GM19239 (cell line): ENCODE results near the gene SCD5.

Experiments used
- DNase-seq: peaks from one replicate; pipeline ENCODE4 v3.0.0; 2011; ENCODE audit warnings: low spot score; ENCODE audit not compliant: insufficient read length
- FAIRE-seq: peaks from 2 replicates; lab custom pipeline; 2011; peaks lifted over from hg19 to GRCh38; lab: Jason Lieb, UNC

SCD5 gene

GRCh38 chr4:82774711-82775171 lies 23.9 kb downstream of the SCD5 start:
- FAIRE-seq (no peak), DNase-seq (no peak)

GRCh38 chr4:82773057-82773456 lies 25.5 kb downstream of the SCD5 start:
- no peak for DNase-seq
- no peak for FAIRE-seq

- no peak for DNase-seq
- FAIRE-seq = no peak
These were observed 28.0 kb downstream of the SCD5 start for GRCh38 chr4:82770607-82771006.

GRCh38 chr4:82765134-82765533 lies 33.5 kb downstream of the SCD5 start:
- DNase-seq (no peak), FAIRE-seq (no peak)

GRCh38 chr4:82761229-82761628 lies 37.4 kb downstream of the SCD5 start:
- no peak for DNase-seq

GRCh38 chr4:82758701-82759685 lies 39.6 kb downstream of the SCD5 start:
- FAIRE-seq (no peak), DNase-seq (no peak)

More at GRCh38 chr4:82761229-82761628, 37.4 kb downstream of the SCD5 start:
- FAIRE-seq = no peak

GRCh38 chr4:82756061-82756460 lies 42.5 kb downstream of the SCD5 start:
- no peak for FAIRE-seq
- no peak for DNase-seq

GRCh38 chr4:82755650-82756049 lies 42.9 kb downstream of the SCD5 start:
- no peak for DNase-seq
- FAIRE-seq = no peak

GRCh38 chr4:82754513-82755165 lies 44.0 kb downstream of the SCD5 start:
- DNase-seq = no peak
- FAIRE-seq = no peak

- FAIRE-seq (no peak), DNase-seq (no peak)
These were observed 44.7 kb downstream of the SCD5 start for GRCh38 chr4:82753725-82754410.

- DNase-seq = no peak
- no peak for FAIRE-seq
These were observed 45.4 kb downstream of the SCD5 start for GRCh38 chr4:82753238-82753637.

GRCh38 chr4:82748810-82749470 lies 49.7 kb downstream of the SCD5 start:
- FAIRE-seq = no peak
- DNase-seq = no peak

- no peak for DNase-seq
These were observed 50.7 kb downstream of the SCD5 start for GRCh38 chr4:82747686-82748575.

GRCh38 chr4:82746705-82747574 lies 51.7 kb downstream of the SCD5 start:
- DNase-seq (no peak), FAIRE-seq (no peak)

More at GRCh38 chr4:82747686-82748575, 50.7 kb downstream of the SCD5 start:
- no peak for FAIRE-seq

GRCh38 chr4:82745173-82745842 lies 53.3 kb downstream of the SCD5 start:
- FAIRE-seq = no peak

GRCh38 chr4:82744284-82744968 lies 54.2 kb downstream of the SCD5 start:
- FAIRE-seq (no peak), DNase-seq (no peak)

More at GRCh38 chr4:82745173-82745842, 53.3 kb downstream of the SCD5 start:
- DNase-seq = no peak

- no peak for FAIRE-seq
- DNase-seq = no peak
These were observed 57.4 kb downstream of the SCD5 start for GRCh38 chr4:82741188-82741587.
